ENCODE measurements around the gene CLIP2.

CLIP2 gene

GRCh38 chr7:74271742-74272141 lies 17.5 kb upstream of the CLIP2 start:
- Histone ChIP-seq H3K9me3 (ENCODE audit: control insufficient read depth, insufficient read depth, low read depth, low read length) (no peaks in the 10 kb centered on the region), H3K27ac (ENCODE audit: extremely low read depth, low read depth, low read length) (no peak overlapping the region), H3K36me3 (ENCODE audit: control insufficient read depth in 2 of 2, insufficient read depth in 1 of 2, low read length in 2 of 2) (no peaks in the 10 kb centered on the region), H3K4me3 (ENCODE audit: low read depth, low read length) (no peak overlapping the region), H3K4me1 (ENCODE audit: control insufficient read depth, insufficient read depth, low read length) (no peaks in the 10 kb centered on the region)
- ChIA-PET CTCF (no interaction called here), POLR2A (no interaction called here)
- TF ChIP-seq ZNF701 (tag by site-specific recombination; IDR thresholded peaks at IDR 0.05): no peak
- TF ChIP-seq ZNF777 (tag by site-specific recombination; IDR thresholded peaks at IDR 0.05; ENCODE audit: borderline replicate concordance): no peak
- TF ChIP-seq ZNF555 (tag by site-specific recombination; conservative IDR thresholded peaks at IDR 0.05): no peak
- TF ChIP-seq ZNF311 (tag by site-specific recombination; IDR thresholded peaks at IDR 0.05; ENCODE audit: borderline replicate concordance): no peak

- Histone ChIP-seq H3K36me3 (ENCODE audit: control insufficient read depth in 2 of 2, insufficient read depth in 1 of 2, low read length in 2 of 2) (no peaks in the 10 kb centered on the region), H3K27ac (ENCODE audit: extremely low read depth, low read depth, low read length) (no peak overlapping the region), H3K4me3 (ENCODE audit: low read depth, low read length) (no peak overlapping the region), H3K9me3 (ENCODE audit: control insufficient read depth, insufficient read depth, low read depth, low read length) (no peaks in the 10 kb centered on the region), H3K4me1 (ENCODE audit: control insufficient read depth, insufficient read depth, low read length) (no peaks in the 10 kb centered on the region)
- ChIA-PET POLR2A (interaction anchor here (0.8 kb wide), 1 partner anchor 16 kb away, joined by 8 read pairs; the partner anchor contains the start of gene CLIP2), CTCF (interaction anchor here (0.6 kb wide), 1 partner anchor 105 kb away, joined by 3 read pairs; no protein-coding TSS in a partner anchor)
- TF ChIP-seq ZNF341 (tag by site-specific recombination; IDR thresholded peaks at IDR 0.05; ENCODE audit: low read depth) (no peak), ZFHX2 (tag by site-specific recombination; conservative IDR thresholded peaks at IDR 0.05) (peak; percentile 17; the same call in 1 of the 2 replicates), ZNF560 (tag by site-specific recombination; IDR thresholded peaks at IDR 0.05; ENCODE audit: borderline replicate concordance) (no peak)
Measured at GRCh38 chr7:74272305-74273038, 16.7 kb upstream of the CLIP2 start.

- H3K9me3 ChIP-seq (ENCODE audit: control insufficient read depth, insufficient read depth, low read depth, low read length): no peaks in the 10 kb centered on the region
- ChIA-PET CTCF (interaction anchor here (0.6 to 3.3 kb wide), 16 partner anchors 11 to 150 kb away, joined by 3 to 40 read pairs (median 4); partner anchors contain the start of gene CLIP2), POLR2A (interaction anchor here (0.8 kb wide), 1 partner anchor 21 kb away, joined by 3 read pairs; no protein-coding TSS in a partner anchor)
- H3K4me3 ChIP-seq (ENCODE audit: low read depth, low read length): no peak overlapping the region
- H3K36me3 ChIP-seq (ENCODE audit: control insufficient read depth in 2 of 2, insufficient read depth in 1 of 2, low read length in 2 of 2): no peaks in the 10 kb centered on the region
- H3K4me1 ChIP-seq (ENCODE audit: control insufficient read depth, insufficient read depth, low read length): 0 out of 2 replicates have a peak, but pooled peaks cover 2% of the 10 kb centered on the region
- no peak overlapping the region for H3K27ac ChIP-seq (ENCODE audit: extremely low read depth, low read depth, low read length)
- TF ChIP-seq ZNF791 (tag by site-specific recombination; IDR thresholded peaks at IDR 0.05) (no peak), GFI1B (tag by site-specific recombination; IDR thresholded peaks at IDR 0.05) (no peak), ZNF335 (tag by site-specific recombination; conservative IDR thresholded peaks at IDR 0.05) (peak; percentile 37), ZNF549 (tag by site-specific recombination; IDR thresholded peaks at IDR 0.05) (no peak), MZF1 (tag by site-specific recombination; IDR thresholded peaks at IDR 0.05; ENCODE audit: borderline replicate concordance) (no peak), ZNF777 (tag by site-specific recombination; IDR thresholded peaks at IDR 0.05; ENCODE audit: borderline replicate concordance) (no peak), ZNF449 (tag by site-specific recombination; IDR thresholded peaks at IDR 0.05) (peak; percentile 26; the same call in 1 of the 2 replicates), ZNF501 (tag by site-specific recombination; IDR thresholded peaks at IDR 0.05) (no peak), ZIC2 (tag by site-specific recombination; IDR thresholded peaks at IDR 0.05) (peak; percentile 69), ZNF670 (tag by site-specific recombination; IDR thresholded peaks at IDR 0.05; ENCODE audit: low read depth) (no peak), ZNF473 (tag by site-specific recombination; IDR thresholded peaks at IDR 0.05) (no peak), ZNF140 (tag by site-specific recombination; IDR thresholded peaks at IDR 0.05) (no peak), HIC1 (tag by site-specific recombination; IDR thresholded peaks at IDR 0.05) (peak; percentile 51; the same call in 1 of the 2 replicates), ZBTB1 (tag by site-specific recombination; IDR thresholded peaks at IDR 0.05) (no peak), HOXD13 (CRISPR knock-in tag; IDR thresholded peaks at IDR 0.05; ENCODE audit: borderline replicate concordance) (no peak), CTCF (tag by site-specific recombination; IDR thresholded peaks at IDR 0.05) (peak; percentile 54; the same call in 1 of the 2 replicates), GLIS2 (tag by site-specific recombination; IDR thresholded peaks at IDR 0.05) (peak; percentile 42; the same call in 1 of the 2 replicates), ZNF423 (tag by site-specific recombination; IDR thresholded peaks at IDR 0.05) (peak; percentile 72; the same call in 1 of the 2 replicates), ZNF510 (tag by site-specific recombination; IDR thresholded peaks at IDR 0.05; ENCODE audit: insufficient replicate concordance) (no peak), ZNF701 (tag by site-specific recombination; IDR thresholded peaks at IDR 0.05) (no peak)
Measured at GRCh38 chr7:74275401-74275881, 13.8 kb upstream of the CLIP2 start.

Data from HEK293 (cell line).